Psoas muscle (tissue), 8 donors: ENCODE measurements around the gene CHSY1. TPM values are rescaled to one million over a fixed set of nuclear protein-coding genes. Genes with fewer than 3 reads are reported as not detected.

Experiments used
- ATAC-seq, 4 donors: fragments of 200-7000 bp; cut with Tn5 transposase; one replicate each; pipeline ENCODE4 v1.9.1; 2020; ENCODE audit warnings: moderate library complexity in 3 of 4, mild to moderate bottlenecking in 2 of 4
- DNase-seq, 2 donors: peaks; one replicate each; pipeline ENCODE4 v3.0.0-alpha.2; 2020
- H3K27ac ChIP-seq: fragments of 200-600 bp; one replicate; pipeline ENCODE4 v1.8.0; 2022
- H3K27me3 ChIP-seq, 3 donors: fragments of 200-600 bp in 1 of 3; one replicate each; pipeline versions ENCODE4 v1.6.1 to v1.8.0; 2013 to 2022; ENCODE audit warnings: low read length in 2 of 3, mild to moderate bottlenecking in 2 of 3, moderate library complexity in 1 of 3; ENCODE audit not compliant: insufficient read depth in 3 of 3
- H3K36me3 ChIP-seq, 2 donors: fragments of 200-600 bp in 1 of 2; one replicate each; pipeline versions ENCODE4 v1.6.1 to v1.8.0; 2013 to 2022; ENCODE audit warnings: low read depth in 1 of 2, mild to moderate bottlenecking in 1 of 2, moderate library complexity in 1 of 2; ENCODE audit not compliant: insufficient read depth in 1 of 2
- H3K4me1 ChIP-seq: fragments of 200-600 bp; one replicate; pipeline ENCODE4 v1.8.0; 2022
- H3K4me3 ChIP-seq: fragments of 200-600 bp; one replicate; pipeline ENCODE4 v1.8.0; 2022; ENCODE audit warnings: mild to moderate bottlenecking
- H3K9me3 ChIP-seq: fragments of 200-600 bp; one replicate; pipeline ENCODE4 v1.8.0; 2022
- CTCF ChIP-seq: fragments of 200-600 bp; IDR thresholded peaks from one replicate; pipeline ENCODE4 v1.8.0; 2022; ENCODE audit warnings: antibody characterized with exemption
- WGBS, 3 donors: extraction: QIAGEN DNeasy Blood & Tissue Kit; methylation state at CpG; one replicate each; pipeline versions ENCODE4 v1.1.6 to v1.1.7; 2013; 5-methylcytosine and 5-hydroxymethylcytosine counted together
- intact Hi-C, 2 donors: fragments of 100-400 bp; cut with DNase I; formaldehyde crosslinking; loops; one replicate each; pipeline versions ENCODE4 v1.11.0 to v1.14.2; 2022
- polyA plus RNA-seq, 3 donors: library from polyadenylated mRNA; stranded (reverse); fragments of 200-250 nt; gene quantifications; one replicate each; pipeline ENCODE4 v1.2.3, GENCODE V29; 2013
- total RNA-seq, 4 donors: library from RNA; stranded (reverse); fragmentation: NEBNext Ultra II Directional in 2 of 4; extraction: Animal tissue kit (Norgen Biotek cat#: 25700) in 2 of 4; gene quantifications; one replicate each; pipeline versions ENCODE4 v1.2.1 to v1.2.4, GENCODE V29; 2021 to 2023
- donor health status: healthy with polysubstance abuse.
- donor health status: DM: no; HTN: no; CAD: no; lungs with moderate emphysema.
- donor health status: Bipolar disorder and iron deficiency.
- donor health status: healthy.
- donor health status: DM: yes; HTN: yes; CAD: no.
- donor health status: DM: no; HTN: no; CAD: no.
- donor health status: DM: no; HTN: no; CAD: no.
- donor health status: DM: yes; HTN: yes; CAD: no.

The CHSY1 gene
- total and polyA plus RNA-seq, 7 donors: 2.9 to 11.4 (median 6.7) TPM

DNA sequence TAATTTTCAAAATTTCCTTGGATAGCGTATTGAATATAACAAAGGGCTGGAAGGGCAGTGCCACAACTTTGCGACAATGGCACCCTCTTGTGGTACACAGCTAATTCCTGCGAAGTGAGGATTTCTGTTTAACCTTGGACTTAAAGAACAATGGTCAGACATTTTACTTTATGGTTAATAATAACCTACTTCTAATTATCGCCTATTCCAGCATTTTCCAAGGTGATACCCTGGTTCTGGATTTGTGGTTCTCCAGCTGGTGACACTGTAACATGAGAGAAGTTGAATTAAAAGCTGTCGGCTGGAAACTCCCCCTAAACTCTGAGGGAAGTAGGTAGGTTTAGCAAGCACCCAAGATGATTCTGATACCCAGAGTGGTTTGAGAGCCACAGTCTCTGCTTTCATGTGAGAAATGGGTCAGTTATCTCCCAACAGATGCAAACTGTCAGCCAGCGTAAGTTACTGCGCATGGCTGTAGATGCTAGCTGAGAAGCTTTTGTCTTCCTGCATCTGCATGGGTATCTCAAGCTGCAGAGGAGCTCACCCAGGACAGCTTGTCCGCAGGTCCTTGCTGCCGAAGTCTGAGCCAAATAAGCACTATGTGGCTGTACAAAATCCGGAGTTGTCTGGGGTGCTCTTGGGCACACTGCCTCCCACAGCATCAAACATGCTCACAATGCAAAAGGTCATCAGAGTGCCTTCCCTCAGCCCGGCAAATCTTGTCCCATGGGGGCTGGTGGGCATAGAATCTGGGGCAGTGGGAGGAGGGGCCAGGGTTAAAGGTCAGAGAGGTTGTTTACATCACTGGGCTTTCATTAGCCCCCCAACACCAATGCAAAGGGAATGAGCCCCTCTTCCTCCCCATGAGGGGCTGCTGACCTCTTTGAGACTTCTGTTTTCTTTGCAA lies 6.6 kb upstream of the CHSY1 start:
- WGBS, 3 donors: 25 to 31% (median 29%) methylated on average over 11 of the region's 11 CpGs
- Histone ChIP-seq H3K4me3 (no peak overlapping the region), H3K27me3 (no peaks in the 10 kb centered on the region), H3K4me1 (no peaks in the 10 kb centered on the region), H3K36me3 (no peaks in the 10 kb centered on the region), H3K9me3 (no peaks in the 10 kb centered on the region), H3K27ac (no peak overlapping the region)
- peak; percentile 78 to 94 (median 82) for ATAC-seq
- peak; percentile 90 for TF ChIP-seq CTCF
- peak in 1 of 2 donors; percentile 48 for DNase-seq
- intact Hi-C loops: loop anchor here (1.0 to 10.0 kb wide), 4 partner anchors 134 to 334 kb away; no protein-coding TSS in a partner anchor

DNA sequence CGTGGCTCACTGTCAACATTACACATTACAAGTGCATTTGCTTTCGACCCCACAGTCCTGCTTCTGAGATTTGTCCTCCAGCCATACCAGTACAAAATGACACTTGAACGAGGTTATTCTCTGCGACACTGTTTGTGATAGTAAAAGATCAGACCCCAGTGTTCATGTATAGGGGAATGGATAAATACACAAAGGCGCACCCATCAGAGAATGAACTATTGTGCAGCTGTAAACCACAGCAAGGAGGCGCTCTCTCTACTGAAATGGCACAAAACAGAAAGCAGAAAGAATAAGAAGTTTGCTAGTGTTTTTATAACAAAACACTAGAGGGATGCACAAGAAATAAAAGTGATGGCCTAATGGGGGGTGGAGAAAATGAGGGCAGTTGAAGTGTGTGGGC lies 4.9 kb upstream of the CHSY1 start:
- no peaks in the 10 kb centered on the region for H3K27me3 ChIP-seq
- DNase-seq (no peak), ATAC-seq (no peak)
- H3K36me3 ChIP-seq: no peaks in the 10 kb centered on the region
- WGBS, 3 donors: 83 to 85% (median 85%) methylated on average over 6 of the region's 6 CpGs
- H3K4me1 ChIP-seq: peaks cover 6% of the 10 kb centered on the region
- no peak overlapping the region for H3K27ac ChIP-seq
- no peak overlapping the region for H3K4me3 ChIP-seq
- intact Hi-C loops: loop anchor here (1.0 to 10.0 kb wide), 3 partner anchors 132 to 332 kb away; no protein-coding TSS in a partner anchor
- TF ChIP-seq CTCF: no peak
- no peaks in the 10 kb centered on the region for H3K9me3 ChIP-seq

DNA sequence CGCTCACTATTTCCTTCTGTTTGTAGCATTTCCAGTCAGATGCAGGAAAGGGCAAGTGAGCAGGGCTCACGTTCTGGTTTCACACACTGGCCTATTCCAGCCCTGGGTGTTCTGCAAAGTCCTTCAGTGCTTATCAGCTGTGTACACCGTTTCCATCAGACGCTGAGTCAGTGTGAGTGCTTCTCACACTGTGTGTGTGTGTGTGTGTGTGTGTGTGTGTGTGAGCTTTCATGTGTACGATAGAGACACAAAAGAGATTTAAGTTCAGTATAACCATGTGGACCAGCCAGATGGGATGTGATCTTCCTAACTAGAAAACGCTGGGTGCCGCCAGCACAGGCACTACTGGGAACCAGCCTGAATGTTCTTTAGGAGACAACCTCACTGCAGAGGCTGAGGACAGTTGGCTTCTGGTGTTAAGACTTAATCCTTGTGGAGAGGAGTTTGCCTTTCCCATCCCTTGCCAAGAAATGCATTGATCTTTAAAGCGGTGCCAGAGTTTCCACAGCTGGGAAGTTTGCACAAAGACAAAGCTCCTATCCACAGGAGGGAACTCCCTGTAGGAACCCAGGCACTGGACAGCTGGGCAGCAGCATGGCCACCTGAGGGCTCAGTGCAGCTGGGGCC lies 3.9 kb upstream of the CHSY1 start:
- no peak for TF ChIP-seq CTCF
- H3K27me3 ChIP-seq: no peaks in the 10 kb centered on the region
- DNase-seq: no peak
- no peak overlapping the region for H3K27ac ChIP-seq
- H3K4me1 ChIP-seq: peaks cover 6% of the 10 kb centered on the region
- no peak overlapping the region for H3K4me3 ChIP-seq
- H3K36me3 ChIP-seq: no peaks in the 10 kb centered on the region
- H3K9me3 ChIP-seq: no peaks in the 10 kb centered on the region
- WGBS, 3 donors: 50 to 56% (median 51%) methylated on average over 8 of the region's 8 CpGs
- ATAC-seq: no peak
- intact Hi-C loops: loop anchor here (2.0 to 10.0 kb wide), 3 partner anchors 131 to 331 kb away; no protein-coding TSS in a partner anchor

GRCh38 chr15:101255051-101255395 lies 3.2 kb upstream of the CHSY1 start:
- Histone ChIP-seq H3K27ac (no peak overlapping the region), H3K4me1 (peaks cover 13% of the 10 kb centered on the region), H3K9me3 (no peaks in the 10 kb centered on the region), H3K36me3 (no peaks in the 10 kb centered on the region), H3K27me3 (no peaks in the 10 kb centered on the region), H3K4me3 (no peak overlapping the region)
- TF ChIP-seq CTCF: no peak
- WGBS, 3 donors: 68 to 72% (median 68%) methylated on average over 5 of the region's 5 CpGs
- ATAC-seq: no peak
- intact Hi-C loops: loop anchor here (2.0 to 10.0 kb wide), 3 partner anchors 130 to 330 kb away; no protein-coding TSS in a partner anchor
- DNase-seq: no peak
